GM18498 (cell line): ENCODE data around the gene CCL5.

Experiments used
- ATAC-seq: cut with Tn5 transposase; IDR thresholded peaks from one replicate; pipeline ENCODE4 v1.9.1; 2021; ENCODE audit warnings: mild to moderate bottlenecking, moderate library complexity; ENCODE audit not compliant: unreplicated experiment

Gene CCL5

DNA sequence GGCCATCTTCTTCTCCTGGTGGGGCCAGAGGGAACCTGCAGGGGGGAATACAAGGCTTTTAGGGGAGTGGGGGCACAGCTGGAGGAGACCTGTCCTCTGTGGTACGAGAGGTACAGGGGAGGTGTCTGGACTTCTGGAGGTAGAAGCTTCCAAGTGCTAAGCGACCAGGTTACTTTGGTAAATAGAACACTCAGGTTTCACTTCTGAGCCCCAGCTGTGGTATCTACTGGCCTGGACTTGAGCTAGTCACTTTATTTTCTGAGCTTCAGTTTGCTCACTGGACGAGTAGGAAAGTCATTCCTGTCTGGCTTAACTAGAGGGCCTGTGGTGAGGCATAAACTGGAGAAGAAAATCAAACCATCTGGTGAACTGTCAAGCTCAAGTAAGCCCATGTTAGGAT is 11.4 kb downstream of the CCL5 start, which contains the start of gene HEATR9:
HEATR9 (minus strand) TSS at position 155 of the 400 bp plus-strand sequence; CDS start at position 6, 149 bp downstream.
- no peak for ATAC-seq

DNA sequence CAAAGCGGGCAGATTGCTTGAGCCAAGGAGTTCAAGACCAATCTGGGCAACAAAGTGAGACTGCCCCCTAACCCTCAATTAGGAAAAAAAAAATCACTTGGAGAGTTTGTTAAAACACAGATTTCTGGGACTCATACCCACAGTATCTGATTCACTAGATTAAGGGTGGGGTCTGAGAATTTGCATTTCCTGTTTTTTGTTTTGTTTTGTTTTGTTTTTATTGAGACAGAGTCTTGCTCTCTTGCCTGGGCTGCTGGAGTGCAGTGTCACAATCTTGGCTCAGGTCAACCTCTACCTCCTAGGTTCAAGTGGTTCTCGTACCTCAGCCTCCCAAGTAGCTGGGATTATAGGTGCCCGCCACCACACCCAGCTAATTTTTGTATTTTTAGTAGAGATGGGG is 12.6 kb downstream of the CCL5 start:
- ATAC-seq: no peak

DNA sequence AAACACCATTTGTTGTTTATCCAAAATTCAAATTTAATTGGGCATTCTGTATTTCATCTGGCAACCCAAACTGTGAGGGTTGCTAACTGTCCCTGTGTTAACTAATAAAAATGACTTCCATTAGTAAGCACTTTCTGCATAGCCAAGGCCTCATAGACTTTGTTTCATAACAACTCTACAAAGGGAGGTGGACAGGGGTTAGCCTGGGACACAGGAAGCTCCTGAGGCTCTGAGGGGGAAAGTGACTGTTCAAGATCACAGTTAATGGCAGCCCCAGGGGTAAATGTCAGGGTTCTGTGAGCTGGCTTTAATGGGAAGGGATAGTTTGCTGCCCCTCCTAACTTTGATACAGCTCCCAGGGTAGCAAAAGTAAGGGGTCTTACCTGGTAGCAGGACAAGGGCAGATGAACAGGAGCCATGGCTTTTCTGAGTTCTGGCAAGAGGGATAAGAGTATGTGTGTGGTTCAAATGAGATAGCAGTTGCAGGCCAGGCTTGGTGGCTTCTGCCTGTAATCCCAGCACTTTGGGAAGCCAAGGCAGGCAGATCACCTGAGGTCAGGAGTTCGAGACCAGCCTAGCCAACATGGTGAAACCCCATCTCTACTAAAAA is 13.7 kb downstream of the CCL5 start:
- no peak for ATAC-seq

DNA sequence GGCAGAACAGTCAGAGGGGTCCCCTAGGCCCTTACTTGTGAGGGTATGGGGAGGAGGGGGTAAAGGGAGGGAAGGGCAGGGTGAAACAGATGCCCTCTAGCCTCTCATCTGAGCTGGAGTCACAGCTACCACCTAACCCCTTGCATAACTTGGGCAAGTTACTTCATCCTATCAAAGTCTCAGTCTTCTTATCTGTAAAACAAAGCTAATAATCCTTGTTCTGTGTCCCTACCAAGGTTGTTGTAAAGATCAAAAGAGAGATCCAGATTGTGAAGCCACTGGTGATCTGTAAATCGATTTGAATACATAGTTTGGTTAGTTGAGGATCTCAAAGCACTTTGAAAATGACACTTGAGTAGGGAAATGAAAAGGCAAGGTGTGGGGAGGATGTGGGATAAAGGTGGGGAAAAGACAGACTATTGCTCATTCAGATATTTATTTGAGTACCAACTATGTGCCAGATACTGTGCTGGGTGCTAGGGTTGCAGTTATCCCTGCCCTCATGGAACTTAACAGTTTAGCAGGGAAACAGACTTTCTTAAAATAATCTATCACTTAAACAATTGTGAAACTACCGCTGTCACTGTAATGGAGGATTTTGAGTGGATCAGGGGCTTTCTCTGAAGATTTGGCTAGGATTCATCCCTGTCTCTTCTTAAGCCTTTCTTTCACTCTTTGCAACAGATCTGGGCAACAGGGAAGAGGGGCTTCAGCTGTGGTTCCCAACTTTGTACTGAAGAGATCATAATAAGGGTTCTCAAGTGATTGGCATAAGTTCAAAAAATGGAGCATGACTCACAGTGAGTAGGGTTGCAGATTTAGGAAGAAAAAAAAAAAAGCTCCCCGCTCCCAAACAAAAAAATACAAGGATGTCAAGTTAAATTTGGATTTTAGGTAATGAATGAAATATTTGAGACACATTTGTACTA is 14.5 kb downstream of the CCL5 start:
- ATAC-seq: no peak

DNA sequence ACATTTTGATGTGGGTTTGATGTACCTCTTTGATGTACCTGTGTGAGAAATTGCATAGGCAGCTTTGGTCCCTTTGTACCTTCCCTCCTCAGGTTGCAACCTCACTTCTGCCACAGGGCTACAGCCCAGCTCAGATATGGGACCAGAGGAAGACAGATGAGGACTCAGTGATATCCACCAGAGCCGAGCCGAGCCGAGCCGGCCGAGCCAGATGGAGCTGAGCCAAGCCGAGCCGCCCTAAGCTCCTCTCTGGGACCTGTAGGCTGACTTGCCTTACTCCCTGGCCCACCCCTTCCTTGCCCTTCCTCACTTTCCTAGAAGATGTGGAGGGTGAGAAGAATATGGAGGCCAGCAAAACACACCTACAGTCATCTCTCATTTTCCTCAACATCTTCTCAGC is 15.3 kb downstream of the CCL5 start:
- ATAC-seq: no peak

DNA sequence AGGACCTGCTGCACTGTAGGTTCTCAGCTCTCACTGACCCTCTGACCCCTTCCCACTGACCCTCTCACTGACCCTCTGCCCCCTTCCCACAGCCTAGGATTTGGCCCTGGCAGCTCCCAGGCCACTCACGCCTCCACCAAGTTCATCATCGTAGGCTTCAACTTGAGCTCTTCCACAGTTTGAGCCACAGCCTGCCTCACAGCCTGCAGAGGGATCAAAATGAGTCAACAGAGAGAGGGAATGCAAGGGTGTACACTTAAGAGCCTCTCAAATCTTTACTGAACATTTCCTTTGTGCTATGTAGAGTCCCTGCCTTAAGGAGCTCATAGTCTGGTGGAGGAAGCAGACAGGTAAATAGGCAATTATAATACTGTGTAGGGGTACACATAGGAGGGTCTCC is 23.6 kb downstream of the CCL5 start:
- no peak for ATAC-seq

DNA sequence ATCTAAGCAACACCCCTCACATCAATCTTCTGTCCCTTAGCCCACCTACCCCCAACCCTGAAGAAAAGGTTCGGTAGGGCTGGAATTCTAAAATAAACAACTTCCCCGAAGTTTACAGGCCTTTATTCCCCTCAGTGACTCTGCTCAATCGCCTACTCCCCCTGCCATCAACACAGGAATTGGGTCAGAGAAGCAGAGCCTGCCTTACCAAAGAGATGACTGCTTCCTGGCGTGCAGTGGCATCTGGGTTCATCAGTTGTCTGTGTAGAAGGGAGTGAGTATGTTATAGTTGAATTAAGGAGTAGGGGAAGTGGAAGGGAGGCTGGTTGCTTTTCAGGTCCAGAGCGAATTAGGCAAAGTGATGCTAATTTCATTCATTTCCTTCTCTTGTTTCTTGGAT is 24.2 kb downstream of the CCL5 start:
- no peak for ATAC-seq

DNA sequence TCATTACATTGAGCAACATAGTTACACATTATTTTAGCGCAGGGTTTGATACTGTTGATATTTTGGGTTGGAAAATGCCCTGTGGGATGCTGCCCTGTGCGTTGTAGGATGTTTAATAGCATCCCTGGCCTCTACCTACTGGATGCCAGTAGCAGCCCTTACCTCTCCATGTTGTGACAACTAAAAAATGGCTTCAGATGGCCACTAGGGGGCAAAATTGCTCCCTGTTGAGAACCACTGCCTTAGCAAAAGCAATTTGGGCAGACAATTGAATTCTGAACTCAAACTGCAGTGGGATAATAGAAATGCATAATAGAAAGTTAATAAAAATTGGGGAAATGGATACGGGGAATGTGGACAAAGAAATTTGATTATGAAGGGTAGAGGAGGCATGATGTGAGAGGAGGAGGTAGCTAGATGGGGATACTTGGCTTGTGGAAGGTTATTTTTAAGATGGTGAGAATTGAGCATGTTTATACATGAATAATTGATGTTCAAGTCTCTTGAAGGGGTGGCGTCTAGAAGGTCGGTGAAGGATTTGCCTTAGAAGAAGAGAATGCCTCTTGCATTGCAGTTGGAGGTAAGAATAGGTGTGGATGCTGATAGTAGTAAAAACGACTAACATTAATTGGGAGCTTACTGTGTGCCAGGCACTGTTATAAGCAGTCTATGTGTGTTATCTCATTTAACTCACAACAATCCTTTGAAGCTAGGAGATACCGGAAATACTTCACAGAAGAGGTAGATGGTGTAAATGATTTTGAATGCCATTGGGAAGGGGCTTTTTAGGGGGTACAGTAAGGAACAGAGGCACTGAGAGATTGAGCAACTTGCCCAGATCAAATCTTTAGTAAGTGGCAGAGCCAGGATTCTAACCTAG is 30.5 kb downstream of the CCL5 start:
- ATAC-seq: no peak

DNA sequence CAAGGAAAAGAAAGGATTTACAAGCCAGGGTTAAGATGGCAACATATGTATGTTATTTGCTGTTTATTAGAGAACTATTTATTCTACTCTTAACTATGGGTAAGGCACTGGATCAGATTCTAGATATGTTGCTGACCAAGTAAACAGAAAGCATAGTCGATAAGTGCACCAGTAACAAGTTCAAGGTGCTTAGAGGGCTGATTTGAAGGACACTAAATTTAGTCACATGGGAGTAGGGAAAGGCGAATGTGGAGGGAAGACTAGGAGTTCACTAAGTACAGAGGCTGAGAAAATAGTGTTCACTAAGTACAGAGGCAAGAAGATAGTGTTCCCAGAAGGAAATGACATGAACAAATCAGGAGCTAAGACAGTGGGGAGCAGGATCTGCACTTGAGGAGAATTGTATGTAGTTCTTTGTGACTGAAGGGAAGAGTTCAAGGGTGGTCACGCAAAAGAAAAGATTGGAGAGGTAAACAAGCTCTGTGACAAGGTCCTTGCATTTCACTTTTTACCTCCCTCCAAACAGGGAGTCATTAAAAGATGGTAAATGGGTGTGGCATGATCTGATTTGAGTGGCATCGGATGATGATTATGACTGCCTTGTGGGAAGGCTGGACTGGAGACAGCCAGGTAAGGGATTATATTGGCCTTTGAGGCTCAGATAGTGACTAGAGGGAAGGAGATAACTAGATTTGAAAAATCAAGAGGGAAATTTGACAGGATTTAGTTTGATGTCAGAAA is 32.4 kb downstream of the CCL5 start:
- ATAC-seq: no peak

DNA sequence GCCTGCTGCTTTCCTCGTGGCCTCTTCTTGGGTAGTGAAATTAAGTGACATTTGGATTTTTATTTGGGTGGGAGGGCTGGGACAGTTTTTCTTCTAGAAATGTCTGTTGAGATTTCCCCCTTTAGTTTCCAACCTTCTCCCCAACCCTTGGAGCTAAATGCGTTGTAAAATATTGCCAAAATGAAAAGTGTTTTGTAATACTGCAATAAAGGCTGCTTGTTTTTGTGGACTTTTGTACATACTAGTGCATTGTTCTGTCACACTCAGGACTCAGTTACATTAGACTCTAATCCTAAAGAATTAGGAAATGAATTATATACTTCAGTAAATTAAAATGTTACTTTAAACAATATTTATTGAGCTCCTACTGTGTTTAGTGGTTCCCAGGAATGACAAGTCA is 33.2 kb downstream of the CCL5 start:
- ATAC-seq: no peak

DNA sequence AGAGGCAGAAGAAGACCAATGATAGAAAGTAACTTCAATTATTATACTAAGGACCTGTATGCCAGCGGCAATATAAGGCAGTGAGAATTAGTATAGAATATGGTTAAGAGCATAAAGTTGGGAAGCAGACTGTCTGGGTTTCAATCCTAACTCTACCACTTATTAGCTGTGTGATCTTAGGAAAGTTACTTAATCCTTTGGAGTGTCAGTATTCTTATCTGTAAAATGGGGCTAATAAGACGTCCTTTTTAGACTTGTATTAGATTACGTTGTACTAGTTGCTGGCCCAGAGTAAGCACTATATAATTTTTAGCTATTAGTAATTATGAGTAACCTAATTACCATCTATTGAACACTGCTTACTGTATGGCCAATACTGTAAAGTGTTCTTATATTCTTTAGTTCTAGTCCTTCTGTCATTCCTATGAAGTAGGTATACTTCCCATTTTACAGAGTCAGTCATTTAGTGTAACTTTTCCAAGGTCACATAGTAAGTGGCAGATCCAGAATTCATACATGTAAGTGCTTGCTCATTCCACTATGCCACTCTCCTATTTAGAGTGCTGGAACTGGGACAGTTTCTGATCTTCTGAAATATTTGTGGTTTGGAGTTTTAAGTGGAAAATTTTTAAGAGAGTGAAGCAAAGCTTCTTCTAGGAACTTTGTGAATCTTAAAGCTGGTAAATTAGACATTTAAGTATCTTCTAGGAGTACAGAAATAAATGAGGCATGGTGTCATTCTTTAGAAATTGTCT is 33.9 kb downstream of the CCL5 start:
- ATAC-seq: no peak

DNA sequence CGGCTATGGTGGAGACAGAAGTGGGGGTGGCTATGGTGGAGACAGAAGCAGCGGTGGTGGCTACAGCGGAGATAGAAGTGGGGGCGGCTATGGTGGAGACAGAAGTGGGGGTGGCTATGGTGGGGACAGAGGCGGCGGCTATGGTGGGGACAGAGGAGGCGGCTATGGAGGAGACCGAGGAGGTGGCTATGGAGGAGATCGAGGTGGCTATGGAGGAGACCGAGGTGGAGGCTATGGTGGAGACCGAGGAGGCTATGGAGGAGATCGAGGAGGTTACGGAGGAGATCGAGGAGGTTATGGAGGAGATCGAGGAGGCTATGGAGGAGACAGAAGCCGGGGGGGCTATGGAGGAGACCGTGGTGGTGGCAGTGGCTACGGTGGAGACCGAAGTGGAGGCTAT is 35.6 kb downstream of the CCL5 start:
- no peak for ATAC-seq

DNA sequence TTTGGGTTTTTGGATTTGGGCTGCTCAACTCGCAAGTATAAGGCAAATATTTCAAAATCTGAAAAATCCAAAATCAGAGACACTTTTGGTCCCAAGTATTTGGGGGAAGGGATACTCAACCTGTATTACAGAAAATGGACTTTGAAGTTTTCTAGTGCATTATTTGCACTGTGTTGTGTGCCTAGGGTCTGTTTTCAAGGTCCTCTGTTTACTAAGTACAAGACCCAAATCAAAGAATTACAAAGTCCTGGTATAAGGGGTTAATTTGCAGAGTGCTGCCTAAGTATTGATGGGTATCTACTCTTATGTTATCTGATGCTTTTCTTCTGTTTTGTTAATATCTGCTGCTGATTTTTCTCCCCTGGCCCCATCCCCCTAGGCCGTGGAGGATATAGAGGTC is 36.5 kb downstream of the CCL5 start:
- ATAC-seq: no peak

DNA sequence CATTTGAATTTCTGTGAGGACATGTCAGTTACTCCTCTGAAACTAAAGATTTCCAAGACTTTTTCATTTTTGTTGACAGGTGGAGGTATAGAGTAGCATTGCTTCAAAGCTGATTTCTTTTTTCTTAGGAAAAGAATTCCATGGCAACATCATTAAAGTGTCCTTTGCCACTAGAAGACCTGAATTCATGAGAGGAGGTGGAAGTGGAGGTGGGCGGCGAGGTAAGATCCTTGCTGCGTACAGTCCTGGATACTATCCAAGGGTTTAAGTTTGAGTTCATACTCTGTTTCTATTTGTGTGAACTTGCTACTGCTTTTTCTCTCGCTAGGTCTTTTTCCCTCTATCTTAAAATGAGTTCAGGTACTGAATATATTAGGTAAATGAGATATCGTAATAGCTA is 37.9 kb downstream of the CCL5 start:
- ATAC-seq: no peak

DNA sequence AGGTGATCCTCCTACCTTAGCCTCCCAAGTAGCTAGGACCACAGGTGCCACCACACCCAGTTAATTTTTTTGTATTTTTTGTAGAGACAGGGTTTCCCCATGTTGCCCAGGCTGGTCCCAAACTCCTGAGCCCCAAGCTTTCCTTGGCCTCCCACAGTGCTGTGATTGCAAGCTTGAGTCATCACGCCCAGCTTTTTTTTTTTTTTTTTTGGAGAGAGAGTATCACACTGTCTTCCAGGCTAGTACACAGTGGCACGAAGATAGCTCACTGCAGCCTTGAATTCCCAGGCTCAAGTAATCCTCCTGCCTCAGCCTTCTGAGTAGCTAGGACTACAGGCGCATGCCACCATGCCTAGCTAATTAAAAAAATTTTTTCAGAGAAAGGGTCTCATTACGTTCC is 38.7 kb downstream of the CCL5 start:
- no peak for ATAC-seq

DNA sequence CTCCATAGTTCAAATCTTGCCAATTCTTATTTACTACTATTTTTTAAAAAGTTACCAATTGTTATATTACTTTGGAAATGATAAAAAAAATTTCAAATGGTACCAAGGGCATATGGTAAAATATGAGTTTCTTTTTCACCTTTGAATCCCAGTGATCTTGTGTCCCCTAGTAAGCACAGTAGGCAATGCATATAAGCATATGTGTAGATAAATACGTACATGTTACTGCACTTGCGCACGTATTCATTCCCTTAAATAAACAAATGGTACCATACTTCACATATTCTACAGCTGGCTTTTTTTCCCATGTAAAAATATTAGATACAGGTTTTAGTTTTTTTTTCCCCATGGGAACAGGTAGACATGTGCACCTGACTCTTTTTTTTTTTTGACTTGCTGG is 39.1 kb downstream of the CCL5 start:
- no peak for ATAC-seq

DNA sequence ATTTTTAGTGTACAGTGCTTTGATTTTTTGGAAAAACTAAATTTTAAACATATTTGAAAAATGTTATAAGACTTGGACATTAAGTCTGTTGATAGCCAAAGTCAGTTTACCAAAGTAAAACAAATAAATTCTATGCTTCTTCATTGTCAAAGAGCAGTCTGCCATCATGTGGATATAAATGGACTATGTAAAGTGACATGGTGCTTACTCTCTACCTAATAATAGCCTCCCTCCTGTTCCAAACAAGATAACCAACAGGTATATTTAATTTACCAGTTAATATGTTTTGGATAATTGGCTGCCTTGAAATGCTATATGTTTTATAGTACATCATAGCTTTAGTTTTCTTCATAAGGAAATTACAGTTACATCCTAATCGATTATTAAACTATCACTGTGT is 55.0 kb downstream of the CCL5 start:
- no peak for ATAC-seq
